Astrocyte of the cerebellum (primary cell): ENCODE results near the gene CRTC1.

ENCODE experiments used
- DNase-seq: peaks from one replicate; pipeline ENCODE4 v3.0.0-alpha.2; 2011; ENCODE audit warnings: low read depth
- H3K4me3 ChIP-seq: 2 replicates; pipeline ENCODE4 v1.5.1; 2011; ENCODE audit warnings: mild to moderate bottlenecking, low read depth, low read length, moderate library complexity
- in situ Hi-C: cut with HindIII; loops from 2 replicates; pipeline ENCODE4 v1.10.0; 2017; ENCODE audit warnings: low sequenced_read_pairs
- TF ChIP-seq, protein P1 (sequence below): IDR thresholded peaks from 2 replicates; pipeline ENCODE4 v1.5.1; 2012; ENCODE audit warnings: low read length, low read depth, moderate library complexity, mild to moderate bottlenecking; ENCODE audit errors: missing control alignments

The CRTC1 gene

DNA sequence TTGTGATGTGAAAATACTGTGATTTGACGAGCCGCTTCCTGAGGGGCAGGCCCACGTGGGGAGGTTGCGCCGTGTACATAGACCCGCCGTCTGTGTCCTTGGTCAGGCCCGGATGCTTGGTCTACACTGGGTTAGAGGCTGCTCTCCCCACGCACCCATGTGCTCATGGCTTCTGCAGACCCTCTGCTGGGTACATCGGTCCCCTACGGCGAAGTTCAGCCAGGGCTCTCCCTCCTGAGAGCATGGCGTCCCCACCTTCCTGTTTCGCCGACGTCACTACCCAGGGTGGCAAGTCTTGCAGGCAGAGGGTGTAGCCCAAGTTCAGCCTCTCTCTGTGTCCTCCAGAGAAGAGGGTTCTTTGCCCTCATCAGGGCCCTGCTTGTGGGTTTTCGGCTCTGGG is 96.6 kb downstream of the CRTC1 start:
- no peak overlapping the region for H3K4me3 ChIP-seq
- DNase-seq = no peak
- in situ Hi-C loops = no loop called here
- TF ChIP-seq, protein P1, sequence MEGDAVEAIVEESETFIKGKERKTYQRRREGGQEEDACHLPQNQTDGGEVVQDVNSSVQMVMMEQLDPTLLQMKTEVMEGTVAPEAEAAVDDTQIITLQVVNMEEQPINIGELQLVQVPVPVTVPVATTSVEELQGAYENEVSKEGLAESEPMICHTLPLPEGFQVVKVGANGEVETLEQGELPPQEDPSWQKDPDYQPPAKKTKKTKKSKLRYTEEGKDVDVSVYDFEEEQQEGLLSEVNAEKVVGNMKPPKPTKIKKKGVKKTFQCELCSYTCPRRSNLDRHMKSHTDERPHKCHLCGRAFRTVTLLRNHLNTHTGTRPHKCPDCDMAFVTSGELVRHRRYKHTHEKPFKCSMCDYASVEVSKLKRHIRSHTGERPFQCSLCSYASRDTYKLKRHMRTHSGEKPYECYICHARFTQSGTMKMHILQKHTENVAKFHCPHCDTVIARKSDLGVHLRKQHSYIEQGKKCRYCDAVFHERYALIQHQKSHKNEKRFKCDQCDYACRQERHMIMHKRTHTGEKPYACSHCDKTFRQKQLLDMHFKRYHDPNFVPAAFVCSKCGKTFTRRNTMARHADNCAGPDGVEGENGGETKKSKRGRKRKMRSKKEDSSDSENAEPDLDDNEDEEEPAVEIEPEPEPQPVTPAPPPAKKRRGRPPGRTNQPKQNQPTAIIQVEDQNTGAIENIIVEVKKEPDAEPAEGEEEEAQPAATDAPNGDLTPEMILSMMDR = no peak

DNA sequence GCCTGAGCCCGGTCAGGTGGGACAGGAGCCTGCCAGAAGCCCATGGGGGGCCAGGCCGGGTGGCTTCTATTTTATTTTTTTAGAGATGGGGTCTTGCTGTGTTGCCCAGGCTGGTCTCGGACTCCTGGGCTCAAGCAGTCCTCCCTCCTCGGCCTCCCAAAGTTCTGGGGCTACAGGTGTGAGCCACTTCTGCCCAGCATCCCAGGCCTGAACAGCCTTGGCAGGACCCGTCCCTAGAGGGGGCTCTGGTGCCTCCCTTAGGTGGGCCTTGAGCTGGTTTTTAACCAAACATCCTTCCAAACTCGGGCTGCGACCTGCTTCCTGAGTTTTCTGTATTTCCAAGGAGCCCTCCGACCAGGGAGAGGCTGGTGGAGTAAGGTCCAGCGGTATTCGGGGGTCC is 97.2 kb downstream of the CRTC1 start:
- TF ChIP-seq, protein P1 = no peak
- in situ Hi-C loops = no loop called here
- no peak overlapping the region for H3K4me3 ChIP-seq

DNA sequence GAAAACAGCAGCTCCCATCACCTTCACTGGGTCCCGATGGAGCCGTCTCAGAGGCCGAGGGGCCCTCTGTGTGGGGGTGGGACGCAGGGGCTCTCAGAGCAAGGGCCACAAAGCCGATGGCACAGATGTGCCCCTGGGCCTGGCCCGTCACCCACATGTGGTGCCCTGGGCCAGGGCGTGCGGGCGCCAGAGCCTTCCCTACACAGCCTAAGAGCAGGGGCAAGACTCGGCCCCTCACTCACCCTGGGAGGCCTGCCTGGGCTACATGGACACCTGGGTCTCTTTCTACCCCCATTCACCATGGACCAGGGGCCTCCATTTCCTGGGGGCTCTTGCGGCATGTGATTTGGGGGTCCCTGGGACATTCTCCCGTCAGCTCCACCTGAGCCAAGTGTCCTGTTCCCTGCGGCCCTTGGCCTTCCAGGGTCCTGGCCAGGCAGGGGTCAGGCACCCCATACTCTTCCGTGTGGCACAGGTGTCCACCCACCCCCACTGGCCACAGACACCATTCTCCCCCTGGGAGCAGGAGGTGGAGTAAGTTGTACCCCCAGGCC is 97.6 kb downstream of the CRTC1 start:
- TF ChIP-seq, protein P1 = no peak
- in situ Hi-C loops = no loop called here
- H3K4me3 ChIP-seq = no peak overlapping the region
- no peak for DNase-seq

More for the DNA sequence above, 97.2 kb downstream of the CRTC1 start:
- DNase-seq = no peak

DNA sequence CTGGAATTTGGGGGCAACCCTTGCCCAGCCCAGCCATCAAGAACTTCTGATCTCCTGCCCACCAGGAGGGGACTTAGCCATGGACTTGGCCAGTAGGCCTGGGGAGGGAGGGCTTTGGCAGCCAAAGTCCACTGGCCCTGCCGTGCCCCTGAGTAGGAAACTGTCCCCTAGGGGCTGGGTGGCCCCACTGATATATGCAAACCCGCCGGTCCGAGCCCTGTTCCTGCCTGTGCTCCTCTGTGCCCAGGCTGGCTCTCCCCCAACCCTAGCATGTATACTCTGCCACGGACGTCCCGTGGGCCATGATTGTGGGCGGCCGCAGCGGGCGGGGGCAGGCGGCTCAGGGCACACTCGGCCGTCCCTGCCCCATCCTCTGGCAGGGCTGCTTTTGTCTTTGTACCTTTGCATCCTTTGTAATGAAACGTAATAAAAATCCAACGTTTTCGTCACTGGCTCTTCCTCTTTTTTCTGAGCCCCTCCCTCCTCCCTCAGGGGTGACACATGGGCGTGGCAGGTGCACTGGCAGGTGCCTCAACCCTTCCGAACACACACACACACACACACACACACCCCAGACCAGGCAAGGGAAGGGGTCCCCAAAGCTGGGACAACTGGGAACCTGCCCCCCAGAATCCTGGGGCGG is 98.5 kb downstream of the CRTC1 start:
- TF ChIP-seq, protein P1 = no peak
- in situ Hi-C loops = no loop called here
- H3K4me3 ChIP-seq = no peak overlapping the region
- DNase-seq = no peak

DNA sequence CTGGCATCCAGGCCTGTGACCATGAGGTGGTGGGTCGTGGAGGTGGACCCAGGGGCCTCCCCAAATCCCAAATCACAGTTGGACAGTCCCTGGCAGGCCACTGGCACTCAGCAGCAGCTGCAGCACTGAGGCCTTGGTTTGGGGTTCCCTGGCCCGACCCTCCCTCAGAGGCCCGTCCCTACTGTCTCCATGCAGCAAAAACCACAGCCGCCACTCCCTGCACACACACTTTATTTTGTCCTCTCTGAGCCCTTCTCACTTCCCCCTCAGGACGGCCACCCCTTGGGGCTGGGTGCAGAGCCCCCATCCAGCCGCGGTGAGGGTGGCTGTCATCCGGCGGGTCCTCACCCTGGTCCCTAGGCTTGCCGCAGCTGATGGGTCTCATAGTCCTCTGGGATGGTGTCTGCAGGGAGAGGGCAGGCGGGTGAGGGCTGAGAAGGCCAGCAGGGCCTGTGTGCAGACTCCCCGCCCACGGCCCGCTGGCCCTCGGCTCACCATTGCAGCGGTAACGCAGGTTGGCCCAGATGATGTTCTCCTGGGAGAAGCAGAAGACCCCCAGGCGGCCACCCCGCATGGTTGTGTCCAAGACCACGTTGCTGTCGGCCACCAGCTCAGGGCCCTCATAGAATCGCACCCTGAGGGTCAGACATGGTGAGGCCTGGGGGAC is 99.2 kb downstream of the CRTC1 start:
- DNase-seq = no peak
- TF ChIP-seq, protein P1 = no peak
- no peak overlapping the region for H3K4me3 ChIP-seq
- in situ Hi-C loops = no loop called here

DNA sequence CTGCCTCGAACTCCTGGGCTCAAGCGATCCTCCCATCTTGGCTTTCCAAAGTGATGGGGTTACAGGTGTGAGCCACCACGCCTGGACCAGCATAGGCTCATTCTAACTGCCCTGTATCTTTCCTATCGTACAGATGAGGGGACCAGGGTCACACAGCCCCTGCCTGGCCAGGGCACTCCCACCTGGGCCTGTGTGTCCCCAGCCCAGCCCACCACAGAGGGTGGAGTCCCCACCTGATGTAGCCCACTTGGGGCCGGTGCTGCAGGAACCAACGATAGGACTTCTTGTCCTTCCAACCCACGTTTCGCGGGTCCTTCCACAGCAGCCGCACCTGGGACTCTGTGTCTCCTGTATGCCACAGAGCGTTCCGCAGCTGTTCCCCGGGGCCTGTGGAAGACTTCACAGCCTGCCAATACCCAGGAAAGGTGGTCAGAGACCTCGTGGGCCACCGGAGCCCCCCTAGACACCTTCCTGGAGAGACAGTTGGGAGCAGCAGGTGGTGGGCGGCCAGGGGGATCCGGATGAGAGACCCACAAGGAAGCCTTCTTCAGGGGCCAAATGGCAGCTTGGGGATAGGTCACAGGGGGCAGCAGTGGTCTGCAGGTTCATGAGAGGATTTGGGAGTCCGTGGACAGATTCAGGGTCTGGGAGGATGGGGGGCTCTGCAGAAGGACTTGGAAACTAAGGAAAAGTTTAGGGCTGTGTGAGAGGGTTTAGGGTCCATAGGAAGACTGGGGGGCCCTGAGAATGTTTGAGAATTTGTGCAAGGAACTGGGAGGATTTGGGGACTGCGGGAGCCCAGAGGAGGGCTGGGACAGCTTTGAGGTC is 100.7 kb downstream of the CRTC1 start:
- no peak for DNase-seq
- in situ Hi-C loops = no loop called here
- H3K4me3 ChIP-seq = no peak overlapping the region
- TF ChIP-seq, protein P1 = no peak
